CD4-positive, alpha-beta T cell treated with Interferon alpha-2 for 1 hour (primary cell): ENCODE results near the gene TMEM138.
A peak's percentile ranks its signal among the peaks of the same experiment; 100 is the strongest.

ENCODE experiments used
- DNase-seq, 2 donors: peaks; one replicate each; pipeline ENCODE4 v3.0.0-alpha.2; 2020 to 2022

TMEM138 gene

DNA sequence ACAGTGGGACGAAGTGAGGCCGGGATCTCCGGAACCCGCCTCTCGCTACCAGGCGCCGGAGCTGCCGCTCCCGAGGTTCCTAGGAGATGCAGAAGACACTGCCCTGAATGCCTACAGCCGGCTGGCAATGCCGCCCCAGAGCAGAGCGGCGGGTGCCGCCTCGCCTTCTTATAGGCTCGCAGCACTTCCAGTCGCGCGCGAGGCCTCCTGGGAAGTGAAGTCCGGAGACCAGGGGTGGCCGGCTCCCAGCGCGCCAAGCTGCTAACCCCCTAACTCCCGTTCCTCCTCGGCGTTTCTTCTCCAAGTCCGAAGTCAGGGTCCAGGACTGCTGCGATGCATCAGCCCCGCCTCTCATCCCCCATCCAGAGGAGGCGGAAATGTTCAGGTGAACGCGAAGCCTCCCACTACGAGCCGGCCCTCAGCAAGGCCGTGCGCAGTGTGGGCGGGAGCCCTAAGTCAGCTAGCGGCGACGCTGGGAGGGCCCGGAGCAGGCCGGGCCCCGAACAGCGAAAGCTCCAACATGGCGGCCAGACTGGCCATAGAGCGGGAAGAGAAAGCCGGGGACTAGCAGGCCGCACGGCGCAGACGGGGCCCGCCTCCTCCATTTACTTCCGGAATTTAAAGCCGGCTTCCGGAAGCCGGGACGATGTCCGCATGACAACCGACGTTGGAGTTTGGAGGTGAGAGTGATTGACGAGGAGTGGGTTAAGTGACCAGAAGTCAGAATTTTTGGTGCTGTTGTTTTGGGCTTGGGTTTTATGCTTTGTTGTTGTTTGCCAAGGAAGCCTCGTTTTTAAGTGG lies at the start of gene TMEM138, which contains the start of gene CYB561A3:
TSS of gene TMEM138 (plus strand) at position 634 of the 801 bp plus-strand sequence. CDS start 2,017 bp downstream, outside the sequence.
TSS of gene CYB561A3 (minus strand) at position 142 of the 801 bp plus-strand sequence. CDS start 5,169 bp downstream, outside the sequence.
- peak; percentile 87 to 90 for DNase-seq

- no peak for DNase-seq
Measured at GRCh38 chr11:61315260-61315659, 46.9 kb upstream of the TMEM138 start.

GRCh38 chr11:61325649-61326414 lies 36.3 kb upstream of the TMEM138 start:
- DNase-seq, result no peak

DNA sequence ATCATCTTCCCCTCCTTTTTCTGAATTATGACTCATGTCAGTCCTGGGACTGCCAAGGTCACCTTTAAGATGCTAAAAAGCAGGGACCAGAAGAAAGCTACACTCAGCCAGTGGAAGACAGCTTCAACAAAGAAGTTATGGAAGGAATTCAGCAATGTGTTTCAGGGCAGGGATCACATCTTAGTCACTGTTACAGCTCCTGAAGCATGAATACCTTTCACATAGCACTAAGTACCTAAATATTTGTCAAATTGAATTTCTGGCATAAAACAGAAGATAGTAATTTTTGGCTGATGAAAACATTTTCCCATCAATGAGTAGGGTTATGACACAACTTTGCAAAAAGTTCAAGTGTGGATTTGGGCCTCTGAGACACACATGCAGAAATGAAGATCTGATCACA lies 34.5 kb upstream of the TMEM138 start:
- no peak for DNase-seq

DNA sequence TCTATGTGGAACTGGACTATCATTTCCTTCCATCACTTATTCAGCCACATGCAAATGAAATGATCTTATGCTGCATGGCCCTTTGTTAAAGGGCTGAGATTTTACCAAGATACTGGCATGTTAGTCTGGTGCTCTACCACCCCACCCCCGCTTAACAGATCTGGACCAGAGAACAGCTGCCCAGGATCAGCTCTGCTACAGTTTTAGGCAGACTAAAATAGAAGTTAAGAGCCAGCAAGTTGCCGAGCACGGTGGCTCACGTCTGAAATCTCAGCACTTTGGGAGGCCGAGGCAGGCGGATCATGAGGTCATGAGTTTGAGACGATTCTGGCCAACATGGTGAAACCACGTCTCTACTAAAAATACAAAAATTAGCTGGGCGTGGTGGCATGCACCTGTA lies 33.8 kb upstream of the TMEM138 start:
- DNase-seq, result no peak

- DNase-seq, result no peak
Measured at GRCh38 chr11:61329871-61330270, 32.3 kb upstream of the TMEM138 start.

DNA sequence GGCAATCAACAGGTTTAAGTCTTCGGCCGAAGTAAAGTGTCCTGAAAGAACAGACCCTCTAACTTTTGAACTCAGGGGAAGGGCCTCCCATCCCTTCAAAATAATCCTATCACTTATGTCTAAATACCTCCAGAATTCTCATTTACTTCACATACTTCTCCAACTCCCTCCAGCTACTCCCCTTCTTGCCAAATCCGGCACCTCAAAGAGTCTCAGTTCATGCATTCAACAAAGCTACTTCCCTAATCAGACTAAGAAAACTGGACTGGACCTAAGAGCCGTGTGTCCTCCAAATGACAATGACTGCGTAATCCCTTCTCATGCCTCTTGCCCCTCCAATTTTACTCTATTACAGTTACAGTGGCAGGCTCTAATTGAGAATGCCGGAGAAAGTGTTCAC lies 30.5 kb upstream of the TMEM138 start:
- DNase-seq, result no peak

- no peak for DNase-seq
Measured at GRCh38 chr11:61332281-61332796, 29.8 kb upstream of the TMEM138 start.

DNA sequence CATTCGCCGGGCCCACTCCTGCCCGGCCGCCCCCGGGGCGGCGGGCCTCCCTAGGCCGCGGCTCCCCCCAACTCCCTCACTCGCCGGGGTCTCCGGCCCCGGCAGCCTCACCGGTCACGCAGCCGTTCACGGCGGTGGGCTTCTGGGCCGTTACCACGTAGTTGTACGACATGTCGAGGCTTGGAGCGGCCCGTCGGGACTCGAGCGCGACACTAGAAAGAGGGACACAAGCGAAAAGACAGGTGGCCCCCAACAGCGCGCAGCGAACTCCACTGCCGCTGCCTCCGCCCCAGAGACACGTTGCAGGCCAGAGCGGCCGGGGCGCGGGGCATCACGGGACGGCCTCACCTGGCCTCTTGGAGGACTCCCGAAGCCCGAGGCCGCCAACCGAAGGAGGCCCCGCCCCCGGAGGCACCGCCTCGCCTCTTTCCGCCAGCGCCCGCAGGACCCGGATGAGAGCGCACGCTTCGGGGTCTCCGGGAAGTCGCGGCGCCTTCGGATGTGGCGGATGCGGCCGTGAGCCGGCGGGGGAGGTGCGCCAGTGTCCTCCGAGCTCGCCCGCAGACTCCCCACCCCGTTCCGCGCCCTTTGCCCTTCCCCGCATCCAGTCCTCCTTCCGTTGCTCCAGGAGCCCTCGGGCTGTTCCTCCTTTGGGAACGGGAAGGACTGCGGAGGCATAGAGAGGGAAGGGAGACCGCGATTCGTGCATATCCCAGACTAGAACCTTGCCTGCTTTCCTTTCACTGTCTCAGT lies 29.2 kb upstream of the TMEM138 start, which contains the start of the genes DDB1 and TKFC:
TSS of gene DDB1 (minus strand) at position 309 of the 753 bp plus-strand sequence. CDS start at position 172, 137 bp downstream.
TSS of gene TKFC (plus strand) at position 432 of the 753 bp plus-strand sequence. CDS start 1,501 bp downstream, outside the sequence.
- peak; percentile 95 to 97 for DNase-seq

DNA sequence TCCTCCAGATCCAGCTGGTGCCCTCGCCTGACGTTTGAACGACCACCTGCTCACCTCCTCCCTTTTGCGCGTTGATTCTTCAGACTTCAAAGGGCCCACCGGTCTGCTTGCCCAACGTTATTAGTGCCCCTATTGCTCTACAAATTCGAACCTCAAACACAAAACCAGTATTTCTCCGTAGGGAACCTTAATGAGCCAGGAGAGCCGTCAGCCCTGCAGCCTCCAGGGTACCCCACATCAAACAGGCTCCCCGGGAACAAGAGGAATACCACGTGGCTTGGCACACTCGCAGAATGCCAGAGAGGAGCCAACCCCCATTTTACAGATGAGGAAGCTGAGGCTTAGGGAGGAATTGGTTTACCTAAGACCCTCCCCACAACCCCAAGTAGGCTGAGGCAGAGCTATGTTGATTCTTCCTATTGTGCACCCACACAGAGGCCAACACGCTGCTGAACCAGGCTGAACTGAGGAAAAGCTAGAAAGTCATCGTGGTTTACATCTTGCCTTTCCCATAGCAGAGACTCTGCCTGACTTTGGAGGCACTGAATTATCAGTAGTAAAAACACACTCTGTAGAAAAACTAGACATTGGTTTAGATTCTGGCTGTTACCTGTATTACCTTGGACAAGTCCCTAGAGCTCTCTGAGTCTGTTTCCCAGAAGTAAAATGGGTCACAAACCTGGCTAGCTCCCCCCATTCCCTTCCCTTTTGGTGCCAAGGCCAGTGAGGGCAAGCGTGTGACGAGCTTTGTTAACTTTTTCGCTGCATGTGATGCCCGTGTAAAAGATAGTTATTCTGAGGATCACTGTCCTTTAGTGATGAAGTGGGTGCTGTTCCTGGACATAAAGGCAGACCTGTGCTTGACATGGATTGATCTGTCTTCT lies 28.4 kb upstream of the TMEM138 start:
- no peak for DNase-seq

DNA sequence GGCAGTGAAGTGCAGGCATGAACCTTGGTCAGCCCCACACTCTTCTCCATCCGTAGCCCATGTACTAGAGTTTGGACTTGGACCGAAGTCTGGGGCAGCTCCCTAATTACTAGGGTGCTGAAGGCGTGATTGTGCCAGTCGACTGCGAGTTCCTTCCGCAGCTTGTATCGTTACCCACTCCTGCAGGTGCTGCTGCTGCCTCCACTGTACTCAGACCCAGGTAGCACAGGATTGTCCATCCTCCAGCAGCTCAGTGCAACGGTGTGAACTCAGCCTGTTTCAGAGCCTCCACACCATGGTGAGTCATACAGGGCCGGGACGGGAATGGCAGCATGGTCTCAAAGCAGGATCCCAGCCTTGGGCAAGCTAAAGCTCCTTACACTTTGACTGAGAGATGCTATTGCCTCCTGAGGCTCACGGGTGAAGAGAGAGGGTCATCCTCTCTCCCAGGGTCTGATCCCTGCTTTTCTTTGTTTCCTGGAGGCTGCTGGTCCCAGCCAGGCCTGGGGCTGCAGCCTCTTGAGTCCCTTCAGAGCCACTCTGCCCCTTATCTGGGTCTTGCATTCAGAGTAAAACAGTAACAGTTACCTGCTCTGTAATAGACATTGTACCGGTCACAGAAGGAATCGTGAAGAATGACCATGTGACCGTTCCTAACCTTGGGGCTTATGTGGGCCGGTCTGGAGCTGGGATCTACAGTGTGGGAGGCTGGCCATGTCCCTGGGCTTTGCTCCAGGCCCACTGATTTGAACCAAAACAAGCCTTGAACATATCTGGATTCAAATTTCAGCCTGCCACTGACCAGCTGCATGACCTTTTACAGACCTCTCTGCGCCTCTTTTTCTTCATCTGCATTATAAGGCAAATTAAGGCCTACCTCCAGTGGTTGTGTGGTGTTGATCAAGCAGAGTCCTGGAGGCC lies 27.5 kb upstream of the TMEM138 start:
- DNase-seq, result no peak

DNA sequence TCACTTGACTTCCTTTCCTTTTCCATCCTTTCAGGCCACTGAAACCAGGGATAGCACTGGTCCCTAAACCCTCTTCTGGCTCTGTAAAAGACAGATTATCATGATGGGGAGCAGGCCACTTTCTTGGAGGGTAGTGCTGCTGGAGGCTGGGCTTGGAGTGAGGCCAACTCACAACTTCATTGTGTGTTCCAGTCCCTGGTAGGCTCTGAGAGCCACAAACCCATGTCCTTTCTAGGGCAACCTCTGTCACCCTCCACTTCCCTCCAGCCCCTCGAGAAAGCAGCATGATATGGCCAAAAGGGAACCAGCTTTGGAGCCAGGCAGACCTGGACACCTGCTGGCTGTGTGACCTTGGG lies 26.8 kb upstream of the TMEM138 start:
- no peak for DNase-seq

DNA sequence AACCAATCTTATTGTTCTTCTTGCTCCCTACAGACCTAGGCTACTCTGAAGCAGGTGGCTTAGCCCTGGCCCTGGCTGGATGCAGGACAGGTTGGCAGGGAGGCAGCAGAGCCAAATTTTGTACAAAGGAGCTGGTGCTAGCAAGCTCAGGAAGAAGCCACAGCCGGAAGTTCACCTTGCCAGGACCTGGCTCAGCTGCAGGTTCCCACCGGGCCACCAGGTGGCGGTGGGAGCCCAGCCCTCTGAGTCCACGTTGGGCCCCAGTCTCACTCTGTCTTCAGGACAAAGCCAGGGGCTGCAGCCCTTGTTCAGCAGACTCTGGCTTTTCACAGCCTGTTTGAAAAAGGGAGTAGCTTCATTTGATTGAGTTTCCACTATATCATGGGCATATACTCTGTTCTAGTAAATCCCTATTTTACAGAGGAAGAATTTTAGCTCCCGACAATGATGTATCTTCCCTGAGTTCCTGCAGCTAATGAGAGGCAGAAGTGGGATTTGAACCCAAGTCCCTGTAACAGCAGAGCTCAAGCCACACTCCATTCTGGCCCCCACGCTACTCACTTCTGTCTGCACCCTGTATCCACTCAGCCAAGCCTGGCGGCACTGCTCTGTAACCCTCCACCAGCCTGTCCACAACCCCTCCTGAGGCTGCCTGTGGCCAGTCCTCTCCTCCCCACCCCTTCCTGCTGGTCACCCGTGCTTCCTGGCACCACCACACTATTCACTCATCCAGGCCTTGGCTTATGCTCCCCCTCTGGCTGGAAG lies 25.8 kb upstream of the TMEM138 start:
- peak; percentile 81 to 87 for DNase-seq

GRCh38 chr11:61337706-61338470 lies 24.3 kb upstream of the TMEM138 start:
- no peak for DNase-seq

DNA sequence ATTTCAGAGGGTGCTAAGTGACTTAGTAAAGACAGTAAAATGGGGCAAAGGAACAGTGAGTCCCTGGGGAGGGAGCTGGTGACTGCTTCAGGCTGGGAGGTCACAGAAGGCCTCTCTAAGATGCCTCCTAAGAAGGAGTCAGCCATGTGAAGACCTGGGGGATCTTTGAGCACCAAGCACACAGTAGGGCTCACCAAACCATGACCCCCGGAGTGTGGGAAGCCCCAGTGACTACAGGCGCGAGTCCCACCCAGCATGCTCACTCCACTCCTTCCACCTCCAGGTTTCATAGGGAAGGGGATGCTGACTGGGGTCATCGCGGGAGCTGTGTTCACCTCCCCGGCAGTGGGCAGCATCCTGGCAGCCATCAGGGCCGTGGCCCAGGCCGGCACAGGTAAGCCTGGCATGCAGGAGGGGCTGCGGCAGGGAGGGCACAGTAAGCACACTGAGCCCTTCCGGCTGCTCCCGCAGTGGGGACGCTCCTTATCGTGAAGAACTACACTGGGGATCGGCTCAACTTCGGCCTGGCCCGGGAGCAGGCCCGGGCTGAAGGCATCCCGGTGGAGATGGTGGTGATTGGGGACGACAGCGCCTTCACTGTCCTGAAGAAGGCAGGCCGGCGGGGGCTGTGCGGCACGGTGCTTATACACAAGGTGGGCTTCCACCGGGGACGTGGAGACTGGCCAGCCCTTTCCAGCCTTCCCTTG lies 23.2 kb upstream of the TMEM138 start:
- DNase-seq, result no peak

GRCh38 chr11:61339490-61339878 lies 22.7 kb upstream of the TMEM138 start:
- no peak for DNase-seq

- no peak for DNase-seq
Measured at GRCh38 chr11:61340979-61341378, 21.2 kb upstream of the TMEM138 start.

- DNase-seq, result no peak
Measured at GRCh38 chr11:61341706-61342105, 20.5 kb upstream of the TMEM138 start.
